ENCODE results near the gene ANKRD30B.
"Not testable (repeated sequence)": the region's sequence is repeated elsewhere in the genome, so short reads cannot be mapped to it uniquely, and the experiment has no call there.

ANKRD30B gene

DNA sequence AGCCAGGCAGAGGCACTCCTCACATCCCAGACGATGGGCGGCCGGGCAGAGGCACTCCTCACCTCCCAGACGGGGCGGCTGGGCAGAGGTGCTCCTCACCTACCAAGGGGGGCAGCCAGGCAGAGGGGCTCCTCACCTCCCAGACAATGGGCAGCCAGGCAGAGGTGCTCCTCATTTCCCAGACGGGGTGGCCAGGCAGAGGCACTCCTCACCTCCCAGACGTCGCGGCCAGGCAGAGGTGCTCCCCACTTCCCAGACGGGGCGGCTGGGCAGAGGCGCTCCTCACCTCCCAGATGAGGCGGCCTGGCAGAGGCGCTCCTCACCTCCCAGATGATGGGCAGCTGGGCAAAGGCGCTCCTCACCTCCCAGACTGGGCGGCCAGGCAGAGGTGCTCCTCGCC is 107.7 kb downstream of the ANKRD30B start:
- not testable (repeated sequence) for H3K9ac ChIP-seq (ENCODE audit: low read length); H3K27ac ChIP-seq (ENCODE audit: low read depth, low read length); H3K4me3 ChIP-seq (ENCODE audit: low read depth, low read length); H3K4me1 ChIP-seq (ENCODE audit: control insufficient read depth, insufficient read depth, low read length); H3K36me3 ChIP-seq (ENCODE audit: control insufficient read depth, insufficient read depth, low read length); H3K9me3 ChIP-seq (ENCODE audit: control insufficient read depth, insufficient read depth, low read depth, low read length); H3K27me3 ChIP-seq (ENCODE audit: control insufficient read depth, insufficient read depth, low read length)

- not testable (repeated sequence) for H3K4me1 ChIP-seq (ENCODE audit: control insufficient read depth, insufficient read depth, low read length); H3K4me3 ChIP-seq (ENCODE audit: low read depth, low read length)
These were observed 108.3 kb downstream of the ANKRD30B start for GRCh38 chr18:14856256-14856655.

DNA sequence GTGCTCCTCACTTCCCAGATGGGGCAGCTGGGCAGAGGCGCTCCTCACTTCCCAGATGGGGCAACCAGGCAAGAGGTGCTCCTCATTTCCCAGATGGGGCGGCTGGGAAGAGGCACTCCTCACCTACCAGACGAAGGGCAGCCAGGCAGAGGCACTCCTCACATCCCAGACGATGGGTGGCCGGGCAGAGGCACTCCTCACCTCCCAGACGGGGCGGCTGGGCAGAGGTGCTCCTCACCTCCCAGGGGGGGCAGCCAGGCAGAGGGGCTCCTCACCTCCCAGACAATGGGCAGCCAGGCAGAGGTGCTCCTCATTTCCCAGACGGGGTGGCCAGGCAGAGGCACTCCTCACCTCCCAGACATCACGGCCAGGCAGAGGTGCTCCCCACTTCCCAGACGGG is 110.5 kb downstream of the ANKRD30B start:
- not testable (repeated sequence) for H3K9ac ChIP-seq (ENCODE audit: low read length); H3K4me3 ChIP-seq (ENCODE audit: low read depth, low read length); H3K4me1 ChIP-seq (ENCODE audit: control insufficient read depth, insufficient read depth, low read length); H3K36me3 ChIP-seq (ENCODE audit: control insufficient read depth, insufficient read depth, low read length); H3K27ac ChIP-seq (ENCODE audit: low read depth, low read length); H3K27me3 ChIP-seq (ENCODE audit: control insufficient read depth, insufficient read depth, low read length)
- peaks cover 13% of the 10 kb centered on the region; the same call in 1 of the 2 replicates for H3K9me3 ChIP-seq (ENCODE audit: control insufficient read depth, insufficient read depth, low read depth, low read length)

More at GRCh38 chr18:14856256-14856655, 108.3 kb downstream of the ANKRD30B start:
- not testable (repeated sequence) for H3K9ac ChIP-seq (ENCODE audit: low read length); H3K36me3 ChIP-seq (ENCODE audit: control insufficient read depth, insufficient read depth, low read length); H3K9me3 ChIP-seq (ENCODE audit: control insufficient read depth, insufficient read depth, low read depth, low read length); H3K27ac ChIP-seq (ENCODE audit: low read depth, low read length); H3K27me3 ChIP-seq (ENCODE audit: control insufficient read depth, insufficient read depth, low read length)

DNA sequence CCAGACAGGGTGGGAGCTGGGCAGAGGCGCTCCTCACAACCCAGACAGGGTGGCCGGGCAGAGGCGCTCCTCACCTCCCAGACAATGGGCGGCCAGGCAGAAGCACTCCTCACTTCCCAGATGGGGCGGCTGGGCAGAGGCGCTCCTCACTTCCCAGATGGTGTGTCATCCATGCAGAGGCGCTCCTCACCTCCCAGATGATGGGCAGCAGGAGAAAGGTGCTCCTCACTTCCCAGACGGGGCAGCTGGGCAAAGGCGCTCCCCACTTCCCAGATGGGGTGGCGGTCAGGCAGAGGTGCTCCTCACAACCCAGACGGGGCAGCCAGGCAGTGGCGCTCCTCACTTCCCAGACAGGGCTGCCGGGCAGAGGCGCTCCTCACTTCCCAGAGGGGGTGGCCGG is 112.0 kb downstream of the ANKRD30B start:
- not testable (repeated sequence) for H3K4me1 ChIP-seq (ENCODE audit: control insufficient read depth, insufficient read depth, low read length); H3K36me3 ChIP-seq (ENCODE audit: control insufficient read depth, insufficient read depth, low read length)
- H3K9me3 ChIP-seq (ENCODE audit: control insufficient read depth, insufficient read depth, low read depth, low read length), result peaks cover 13% of the 10 kb centered on the region; the same call in 1 of the 2 replicates

DNA sequence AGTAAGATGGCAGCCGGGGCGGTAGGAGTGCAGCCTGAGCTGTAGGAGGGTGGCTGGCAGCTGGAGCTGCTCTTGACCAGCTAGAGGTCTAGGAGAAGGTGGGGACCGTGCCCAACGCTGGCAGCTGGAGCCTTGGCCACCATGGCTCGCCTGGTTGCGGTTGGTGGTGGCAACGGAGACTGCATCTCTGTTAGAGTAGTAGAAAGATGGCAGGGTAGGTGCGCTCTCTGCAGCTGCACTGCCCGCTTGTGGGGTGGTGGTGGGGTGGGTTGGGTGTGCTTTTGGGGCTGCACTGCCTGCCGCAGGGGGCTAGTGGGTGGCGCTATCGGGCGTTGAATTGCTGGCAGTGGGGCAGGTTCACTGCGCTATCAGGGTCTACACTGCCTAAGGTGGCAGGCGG is 118.5 kb downstream of the ANKRD30B start:
- peaks cover 21% of the 10 kb centered on the region; the same call in 1 of the 2 replicates for H3K9me3 ChIP-seq (ENCODE audit: control insufficient read depth, insufficient read depth, low read depth, low read length)
- H3K9ac ChIP-seq (ENCODE audit: low read length); H3K36me3 ChIP-seq (ENCODE audit: control insufficient read depth, insufficient read depth, low read length); H3K4me1 ChIP-seq (ENCODE audit: control insufficient read depth, insufficient read depth, low read length); H3K27ac ChIP-seq (ENCODE audit: low read depth, low read length); H3K4me3 ChIP-seq (ENCODE audit: low read depth, low read length); H3K27me3 ChIP-seq (ENCODE audit: control insufficient read depth, insufficient read depth, low read length): not testable (repeated sequence)

More for the DNA sequence above, 112.0 kb downstream of the ANKRD30B start:
- not testable (repeated sequence) for H3K4me3 ChIP-seq (ENCODE audit: low read depth, low read length); H3K27me3 ChIP-seq (ENCODE audit: control insufficient read depth, insufficient read depth, low read length); H3K9ac ChIP-seq (ENCODE audit: low read length); H3K27ac ChIP-seq (ENCODE audit: low read depth, low read length)

- H3K27me3 ChIP-seq (ENCODE audit: control insufficient read depth, insufficient read depth, low read length); H3K9ac ChIP-seq (ENCODE audit: low read length); H3K4me3 ChIP-seq (ENCODE audit: low read depth, low read length); H3K36me3 ChIP-seq (ENCODE audit: control insufficient read depth, insufficient read depth, low read length); H3K27ac ChIP-seq (ENCODE audit: low read depth, low read length); H3K4me1 ChIP-seq (ENCODE audit: control insufficient read depth, insufficient read depth, low read length): not testable (repeated sequence)
- peaks cover 18% of the 10 kb centered on the region; the same call in 1 of the 2 replicates for H3K9me3 ChIP-seq (ENCODE audit: control insufficient read depth, insufficient read depth, low read depth, low read length)
These were observed 120.0 kb downstream of the ANKRD30B start for GRCh38 chr18:14867988-14868387.

DNA sequence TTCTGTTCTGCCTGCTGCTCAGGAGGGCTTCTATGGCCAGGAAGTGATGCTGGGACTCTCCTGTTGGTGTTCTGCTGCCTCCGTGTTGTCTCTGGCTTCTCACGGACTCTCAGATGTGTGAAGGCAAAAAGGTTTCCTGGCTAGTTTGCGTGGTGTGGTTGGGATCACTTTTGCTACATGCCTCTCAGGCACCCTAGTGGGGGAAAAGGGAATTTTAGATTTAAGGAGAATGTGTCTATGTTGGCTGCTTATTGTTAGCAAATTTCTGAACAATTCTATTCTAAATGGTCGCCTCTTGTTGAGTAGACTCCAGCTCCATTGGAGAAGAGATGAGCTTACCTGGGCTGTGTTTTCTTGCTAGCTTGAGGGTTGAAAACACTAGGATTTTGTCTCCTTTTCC is 120.9 kb downstream of the ANKRD30B start:
- H3K27ac ChIP-seq (ENCODE audit: low read depth, low read length); H3K9ac ChIP-seq (ENCODE audit: low read length); H3K4me3 ChIP-seq (ENCODE audit: low read depth, low read length); H3K36me3 ChIP-seq (ENCODE audit: control insufficient read depth, insufficient read depth, low read length); H3K4me1 ChIP-seq (ENCODE audit: control insufficient read depth, insufficient read depth, low read length); H3K27me3 ChIP-seq (ENCODE audit: control insufficient read depth, insufficient read depth, low read length): not testable (repeated sequence)
- peaks cover 15% of the 10 kb centered on the region; the same call in 1 of the 2 replicates for H3K9me3 ChIP-seq (ENCODE audit: control insufficient read depth, insufficient read depth, low read depth, low read length)

DNA sequence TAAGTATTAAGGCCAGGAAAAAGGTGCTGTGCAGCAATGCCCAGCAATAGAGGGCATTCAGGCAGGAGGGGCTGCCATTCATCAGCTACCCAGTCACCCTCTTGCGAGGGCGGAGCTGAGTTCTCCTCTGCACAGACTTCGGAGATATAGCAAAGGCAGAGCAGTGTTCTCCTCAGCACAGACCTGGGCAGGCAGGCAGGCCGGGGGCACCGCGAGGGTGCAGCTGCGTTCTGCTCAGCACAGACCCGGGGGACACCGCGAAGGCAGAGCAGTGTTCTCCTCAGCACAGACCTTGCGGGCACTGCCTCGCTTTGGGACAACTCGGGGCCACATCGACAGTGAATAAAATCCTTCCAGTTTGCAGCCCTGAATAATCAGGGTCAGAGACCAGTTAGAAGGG is 130.9 kb downstream of the ANKRD30B start:
- H3K4me1 ChIP-seq (ENCODE audit: control insufficient read depth, insufficient read depth, low read length); H3K36me3 ChIP-seq (ENCODE audit: control insufficient read depth, insufficient read depth, low read length); H3K9me3 ChIP-seq (ENCODE audit: control insufficient read depth, insufficient read depth, low read depth, low read length); H3K27me3 ChIP-seq (ENCODE audit: control insufficient read depth, insufficient read depth, low read length); H3K9ac ChIP-seq (ENCODE audit: low read length); H3K27ac ChIP-seq (ENCODE audit: low read depth, low read length); H3K4me3 ChIP-seq (ENCODE audit: low read depth, low read length): not testable (repeated sequence)

- H3K27me3 ChIP-seq (ENCODE audit: control insufficient read depth, insufficient read depth, low read length), result no peaks in the 10 kb centered on the region
- no peak overlapping the region for H3K9ac ChIP-seq (ENCODE audit: low read length)
- H3K4me3 ChIP-seq (ENCODE audit: low read depth, low read length), result no peak overlapping the region
- no peaks in the 10 kb centered on the region for H3K36me3 ChIP-seq (ENCODE audit: control insufficient read depth, insufficient read depth, low read length)
- peaks cover 37% of the 10 kb centered on the region for H3K9me3 ChIP-seq (ENCODE audit: control insufficient read depth, insufficient read depth, low read depth, low read length)
- H3K4me1 ChIP-seq (ENCODE audit: control insufficient read depth, insufficient read depth, low read length), result no peaks in the 10 kb centered on the region
- H3K27ac ChIP-seq (ENCODE audit: low read depth, low read length), result no peak overlapping the region
These were observed 152.5 kb downstream of the ANKRD30B start for GRCh38 chr18:14900435-14900834.

Data from HUES6 (cell line).